Right lung (tissue), 5 donors: Measurements from ENCODE around the gene CTXN2. TPM values are rescaled to one million over a fixed set of nuclear protein-coding genes. Genes with fewer than 3 reads are reported as not detected.

ENCODE experiments used
- DNase-seq, 2 donors: peaks; one replicate each; pipeline ENCODE4 v3.0.0-alpha.2; 2013
- polyA plus RNA-seq, 5 donors: library from polyadenylated mRNA; unstranded; fragments of 120-200 nt; gene quantifications; one replicate each; pipeline versions ENCODE4 v1.2.1 to v1.2.3, GENCODE V29; 2013; ENCODE audit warnings: inconsistent platforms in 1 of 5, low replicate concordance in 1 of 5; ENCODE audit not compliant: insufficient read length in 5 of 5, insufficient read depth in 1 of 5

Gene CTXN2
- polyA plus RNA-seq, 5 donors = not detected

DNA sequence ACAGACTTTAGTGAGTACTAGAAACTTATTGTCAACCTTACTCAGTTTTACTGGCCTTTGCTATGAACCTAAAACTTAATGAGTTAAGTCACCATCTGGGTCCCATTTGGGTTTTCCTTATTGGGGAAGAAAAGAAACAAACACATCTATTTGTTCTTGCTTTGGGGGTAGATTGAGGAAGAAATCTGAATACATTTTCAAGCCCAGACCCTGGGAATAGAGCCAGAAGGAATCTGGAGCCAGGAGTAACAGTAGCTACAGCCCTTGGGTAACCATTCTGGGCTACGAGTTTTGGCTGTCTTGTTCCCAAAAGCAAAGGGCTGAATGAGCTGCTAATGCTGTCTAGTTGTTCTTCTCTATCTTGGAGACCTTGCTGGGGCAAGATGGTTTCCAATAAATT, 31.2 kb downstream of the CTXN2 start:
- DNase-seq = no peak

- DNase-seq = no peak
Measured at GRCh38 chr15:48225771-48226170, 34.3 kb downstream of the CTXN2 start.

DNA sequence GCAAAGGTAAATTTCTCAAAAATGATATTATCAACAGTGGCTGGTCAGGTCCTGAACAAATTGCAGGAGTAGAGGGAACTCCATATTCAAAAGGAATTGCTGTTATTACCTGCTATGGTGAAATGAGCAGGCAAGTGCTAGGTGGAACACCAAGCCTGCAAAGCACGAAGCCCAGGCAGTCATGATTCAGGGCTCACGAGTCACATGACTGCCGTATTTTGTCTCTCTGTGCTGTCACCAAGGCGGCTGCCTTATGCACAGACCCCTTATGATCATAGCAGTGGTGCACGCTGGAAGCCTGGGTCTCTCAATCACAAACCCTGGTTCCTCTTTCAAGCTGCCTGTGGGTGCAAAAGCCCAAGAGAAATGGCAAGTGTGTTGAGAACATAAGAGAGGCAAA, 39.0 kb downstream of the CTXN2 start:
- no peak for DNase-seq

- no peak for DNase-seq
Measured at GRCh38 chr15:48233246-48233645, 41.8 kb downstream of the CTXN2 start.

- no peak for DNase-seq
Measured at GRCh38 chr15:48239334-48239733, 47.9 kb downstream of the CTXN2 start.

DNA sequence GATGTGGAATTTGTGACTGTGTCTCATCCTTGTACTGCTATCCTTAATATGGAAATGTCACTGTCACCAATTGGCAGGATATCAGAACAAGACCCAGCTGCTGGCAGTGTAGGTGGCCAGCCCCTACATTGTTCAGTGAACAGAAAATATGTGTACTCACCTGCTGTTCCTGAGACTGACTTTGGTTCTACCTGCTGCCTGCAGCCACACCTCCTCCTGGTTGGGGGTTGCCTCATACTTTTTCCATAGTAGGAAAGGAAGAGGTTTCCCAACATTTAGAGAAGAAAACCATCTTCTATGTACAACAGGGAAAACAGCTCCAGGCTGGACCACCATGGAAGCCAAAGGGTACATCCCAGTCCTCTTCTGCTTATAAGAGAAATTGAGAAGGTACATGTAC, 50.5 kb downstream of the CTXN2 start:
- DNase-seq = no peak

GRCh38 chr15:48242535-48242934, 51.1 kb downstream of the CTXN2 start:
- DNase-seq = no peak

DNA sequence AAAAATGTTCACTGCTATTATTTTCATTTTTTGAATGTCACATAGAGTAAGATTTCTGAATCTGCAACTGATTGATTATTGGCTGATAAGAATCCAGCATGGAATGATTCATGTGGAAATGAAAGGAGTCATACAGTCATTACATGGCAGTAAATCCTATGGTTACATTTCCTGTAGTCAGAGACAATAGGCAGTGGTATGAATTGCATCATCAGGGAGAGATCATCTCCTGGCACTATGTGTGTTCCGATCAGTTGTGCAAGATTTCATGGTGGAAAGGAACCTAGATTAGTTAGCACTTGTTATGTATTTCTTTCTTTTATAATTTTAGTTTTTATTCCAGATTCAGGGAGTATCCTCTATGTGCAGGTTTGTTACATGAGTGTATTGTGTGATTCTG, 53.5 kb downstream of the CTXN2 start:
- no peak for DNase-seq

- DNase-seq = no peak
Measured at GRCh38 chr15:48248414-48248813, 56.9 kb downstream of the CTXN2 start.

DNA sequence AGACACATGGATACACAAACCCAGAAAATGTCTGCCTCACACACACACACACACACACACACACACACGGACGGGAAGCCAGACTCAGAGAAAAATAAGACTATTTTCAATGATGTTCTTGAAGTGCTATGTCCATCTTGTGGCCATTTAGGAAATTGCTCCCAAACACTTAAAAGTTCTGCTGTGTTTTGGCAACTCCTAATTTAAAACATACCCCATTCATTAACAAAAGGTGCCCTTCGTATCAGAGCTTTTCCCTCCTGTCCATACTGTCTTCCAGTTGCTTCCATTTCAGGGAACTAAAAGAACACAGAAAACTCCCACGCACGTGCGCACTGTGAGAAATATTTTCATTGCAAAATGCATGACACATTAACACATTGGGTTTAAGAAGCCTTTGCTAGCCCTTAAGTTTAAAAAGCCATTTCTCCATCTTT, 59.2 kb downstream of the CTXN2 start:
- DNase-seq = peak; percentile 39 to 52

DNA sequence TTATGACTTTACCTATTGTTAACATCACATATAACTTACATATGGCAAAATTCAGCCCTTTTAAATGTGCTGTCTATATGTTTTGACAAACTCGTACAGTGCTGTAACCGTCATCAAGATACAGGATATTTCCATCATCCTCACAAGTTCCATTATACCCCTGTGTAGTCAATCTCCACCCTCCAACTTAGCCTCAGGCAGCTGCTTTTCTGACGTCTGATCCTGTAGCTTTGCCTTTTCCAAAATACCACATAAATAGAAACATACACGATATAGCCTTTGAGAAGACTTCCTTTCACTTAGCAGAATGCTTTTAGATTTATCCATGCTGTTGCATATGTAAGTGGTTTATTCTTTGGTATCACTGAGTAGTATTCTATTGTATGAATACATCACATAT, 61.7 kb downstream of the CTXN2 start:
- DNase-seq = no peak

Other genes with a start within 250 kb of the CTXN2 start
- under 1 TPM in 2 of 5 donors, not detected in 3; 0.31 to 0.66 TPM for gene SLC24A5, start 70.7 kb upstream of the CTXN2 start, polyA plus RNA-seq
- gene MYEF2, start 13.4 kb upstream of the CTXN2 start, polyA plus RNA-seq = 10 to 100 TPM; 33.1 to 68.8 (median 60.8) TPM
- gene SLC12A1, start 14.6 kb downstream of the CTXN2 start, polyA plus RNA-seq = 1 to 10 TPM in 1 of 5 donors, under 1 TPM in 4; 0.06 to 2.6 (median 0.29) TPM
- 100 to 1,000 TPM; 141 to 186 (median 171) TPM for gene DUT, start 139.8 kb downstream of the CTXN2 start, polyA plus RNA-seq